GM18907 (cell line): Measurements from ENCODE around the gene MIOS.
"Not testable (repeated sequence)": the region's sequence is repeated elsewhere in the genome, so short reads cannot be mapped to it uniquely, and the experiment has no call there.

ENCODE experiments used
- ATAC-seq: cut with Tn5 transposase; IDR thresholded peaks from one replicate; pipeline ENCODE4 v1.9.1; 2021; ENCODE audit warnings: mild to moderate bottlenecking, moderate library complexity; ENCODE audit not compliant: unreplicated experiment

The MIOS gene

DNA sequence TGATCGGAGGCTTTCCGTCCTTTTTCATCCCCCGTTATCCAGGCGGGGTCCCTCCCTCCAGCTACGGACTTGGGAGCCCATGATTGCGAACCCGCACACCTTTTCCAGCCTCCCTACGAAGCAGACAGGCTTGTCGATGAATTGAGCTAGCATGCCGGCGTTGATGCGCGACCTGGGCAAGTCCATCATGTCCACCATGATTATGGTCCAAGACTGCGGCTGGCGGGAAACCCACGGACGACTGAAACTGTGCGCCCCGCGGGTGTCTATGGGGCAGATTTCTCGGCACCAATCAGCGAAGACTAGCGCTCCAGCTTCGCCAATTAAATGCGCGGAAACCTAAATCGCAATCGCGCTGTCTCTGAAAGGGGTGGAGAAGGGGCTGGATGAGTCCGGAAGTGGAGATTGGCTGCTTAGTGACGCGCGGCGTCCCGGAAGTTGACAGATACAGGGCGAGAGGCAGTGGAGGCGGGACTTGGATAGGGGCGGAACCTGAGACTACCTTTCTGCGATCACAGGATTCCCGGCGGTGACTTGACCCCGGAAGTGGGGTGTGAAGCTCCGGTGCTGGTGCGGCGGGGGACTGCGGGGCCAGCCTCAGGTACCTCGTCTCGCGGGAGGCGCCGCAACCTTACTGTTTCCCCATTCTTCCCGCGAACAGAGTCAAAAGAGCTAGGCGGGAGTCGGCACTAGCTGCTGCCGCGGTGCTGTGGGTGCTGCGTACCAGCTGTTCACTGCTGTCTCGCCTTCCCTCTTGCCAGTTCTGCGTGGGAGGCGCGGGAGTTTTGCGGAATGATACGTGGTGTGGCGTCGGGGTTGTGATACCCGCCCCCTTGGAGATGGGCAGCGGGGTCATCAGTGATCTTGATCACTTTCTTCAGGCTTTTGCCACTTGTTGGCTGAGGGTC, 73.8 kb downstream of the MIOS start, which contains the start of gene UMAD1:
Gene UMAD1, plus strand, starts transcription at position 532 of the 908 bp plus-strand sequence. CDS start 32,620 bp downstream, outside the sequence.
- peak; percentile 97 for ATAC-seq

DNA sequence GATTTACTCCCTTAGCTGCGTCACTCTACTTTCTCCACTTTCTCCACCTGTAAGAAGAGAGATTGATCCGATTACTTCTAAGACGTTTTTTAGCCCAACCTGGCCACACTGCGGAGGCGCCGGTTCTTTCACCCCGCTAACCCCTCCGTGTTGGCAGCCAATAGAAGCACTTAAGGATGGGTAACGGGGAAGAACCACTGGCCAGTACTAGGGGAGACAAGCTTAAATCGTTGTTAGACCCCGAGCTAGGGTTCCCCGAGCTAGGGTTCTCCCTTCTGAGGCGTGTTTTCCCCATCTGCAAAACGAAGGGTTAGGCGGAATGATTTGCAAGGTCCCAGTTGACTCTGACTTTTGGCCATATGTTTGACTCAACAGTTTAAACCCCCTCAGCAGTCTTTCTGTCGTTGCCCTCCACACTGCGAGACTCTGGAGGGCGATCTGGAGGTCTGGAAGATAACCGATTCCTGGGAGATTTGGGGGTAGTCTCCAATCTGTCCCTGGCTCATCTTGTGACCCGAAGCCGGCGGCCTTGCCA, 74.5 kb downstream of the MIOS start:
- peak; percentile 21 for ATAC-seq

DNA sequence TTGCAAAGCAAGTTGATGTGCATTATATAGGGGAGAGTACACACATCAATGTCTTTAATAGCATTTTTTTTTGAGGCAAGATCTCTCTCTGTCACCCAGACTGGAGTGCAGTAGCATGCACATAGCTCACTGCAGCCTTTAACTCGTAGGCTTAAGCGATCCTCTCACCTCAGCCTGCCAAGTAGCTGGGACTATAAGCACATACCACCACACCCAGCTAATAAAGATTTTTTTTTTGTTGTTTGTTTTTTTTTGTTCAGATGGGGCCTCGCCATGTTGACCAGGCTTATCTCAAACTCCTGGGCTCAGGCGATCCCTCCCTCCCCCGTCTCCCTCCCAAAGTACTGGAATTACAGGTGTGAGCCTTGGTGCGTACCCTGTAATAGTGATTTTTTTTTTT, 75.4 kb downstream of the MIOS start:
- no peak for ATAC-seq

DNA sequence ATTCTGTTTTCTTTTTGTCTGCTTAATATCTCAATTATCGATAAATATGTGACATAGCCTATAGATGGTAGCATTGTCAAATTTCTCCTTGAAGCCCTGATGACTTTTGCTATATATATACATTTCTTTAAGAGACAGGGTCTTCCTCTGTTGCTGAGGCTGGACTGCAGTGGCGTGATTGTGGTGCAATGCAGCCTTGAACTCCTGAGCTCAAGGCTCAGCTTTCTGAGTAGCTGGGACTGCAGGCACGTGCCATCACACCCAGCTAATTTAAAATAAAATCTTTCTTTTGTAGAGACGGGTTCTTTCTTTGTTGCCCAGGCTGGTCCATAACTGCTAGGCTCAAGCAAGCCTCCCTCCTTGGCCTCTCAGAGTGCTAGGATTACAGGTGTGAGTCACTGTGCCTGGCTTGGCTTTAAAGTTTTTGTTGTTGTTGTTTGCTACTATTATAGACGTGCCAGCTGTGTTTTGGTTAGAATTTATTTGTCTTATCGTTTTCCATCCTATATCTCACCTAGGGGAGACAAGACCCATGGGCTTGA, 80.9 kb downstream of the MIOS start:
- no peak for ATAC-seq

DNA sequence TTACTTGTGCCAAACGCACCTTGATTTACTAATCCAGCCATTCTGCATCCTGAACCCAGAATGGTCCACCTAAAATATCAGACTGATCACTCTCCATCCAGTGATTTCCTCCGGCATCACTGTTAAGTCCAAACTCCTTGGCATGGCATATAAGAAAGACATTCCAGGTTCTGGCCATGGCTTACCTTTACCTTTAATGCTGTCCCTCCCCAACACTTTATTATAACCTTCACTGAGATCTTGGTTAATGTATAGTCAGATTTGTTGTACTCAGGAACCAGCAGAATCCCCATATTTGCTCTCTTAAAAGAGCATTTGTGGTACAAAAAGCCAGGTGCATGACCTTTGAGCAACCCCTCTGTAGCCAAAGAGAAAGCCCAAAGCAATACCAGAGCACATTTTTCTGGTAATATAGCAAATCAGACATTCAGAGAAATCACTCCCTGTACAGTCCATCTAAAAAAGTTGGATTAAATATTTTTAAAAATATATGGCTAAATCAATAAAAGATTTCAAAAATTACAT, 84.1 kb downstream of the MIOS start:
- peak; percentile 42 for ATAC-seq

DNA sequence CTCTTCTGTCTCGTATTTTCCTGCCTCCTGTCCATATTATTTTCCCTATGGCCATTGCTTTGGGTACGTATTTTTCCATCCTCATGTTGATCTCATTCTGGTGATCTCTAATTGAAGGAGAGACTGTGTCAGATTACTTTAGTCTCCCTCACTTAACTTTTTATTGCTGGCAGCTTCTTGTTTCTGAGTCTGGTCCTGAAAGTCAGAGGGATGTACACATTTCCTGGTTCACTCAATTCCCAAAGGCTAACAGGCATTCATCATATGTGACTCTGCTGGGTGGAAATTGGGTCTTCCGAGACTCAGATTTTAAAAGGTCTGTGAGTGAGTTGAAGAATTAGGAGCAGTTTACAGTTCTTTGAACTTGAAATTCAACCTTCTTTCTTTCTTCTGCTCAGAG, 84.8 kb downstream of the MIOS start:
- no peak for ATAC-seq

DNA sequence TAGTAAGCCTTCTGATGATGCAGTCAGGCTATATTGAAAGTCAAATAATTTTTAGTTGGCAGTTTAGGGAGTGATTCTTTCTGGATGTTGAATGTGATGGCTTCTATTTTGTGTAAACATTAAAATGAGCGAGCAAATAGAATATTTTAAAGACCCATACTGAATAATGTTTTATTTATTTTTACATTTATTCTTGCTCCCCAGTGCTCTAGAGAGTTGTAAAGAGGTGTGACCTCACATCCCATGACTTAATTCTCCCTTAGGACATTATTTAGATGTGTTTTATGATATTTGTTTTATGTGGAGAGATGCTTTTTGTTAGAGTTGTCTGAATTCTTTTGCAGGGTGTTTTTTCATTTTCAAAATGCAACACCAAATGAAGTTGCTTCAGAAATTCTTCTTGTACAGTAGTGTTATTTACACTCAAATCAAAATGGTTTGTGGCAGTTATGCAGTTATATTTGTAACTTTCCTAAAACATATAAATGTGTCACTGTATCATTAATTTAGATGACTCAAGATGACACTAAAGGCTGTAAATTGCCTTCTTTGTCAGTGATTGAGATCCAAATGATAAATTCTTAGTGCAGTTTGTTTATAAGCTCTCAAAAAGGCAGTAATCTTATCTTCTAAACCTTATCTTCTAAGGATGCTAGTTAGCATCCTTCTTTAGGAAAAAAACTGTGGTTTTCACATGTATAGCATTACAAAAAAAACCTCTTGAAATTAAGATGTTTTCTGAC, 86.3 kb downstream of the MIOS start:
- ATAC-seq: no peak

DNA sequence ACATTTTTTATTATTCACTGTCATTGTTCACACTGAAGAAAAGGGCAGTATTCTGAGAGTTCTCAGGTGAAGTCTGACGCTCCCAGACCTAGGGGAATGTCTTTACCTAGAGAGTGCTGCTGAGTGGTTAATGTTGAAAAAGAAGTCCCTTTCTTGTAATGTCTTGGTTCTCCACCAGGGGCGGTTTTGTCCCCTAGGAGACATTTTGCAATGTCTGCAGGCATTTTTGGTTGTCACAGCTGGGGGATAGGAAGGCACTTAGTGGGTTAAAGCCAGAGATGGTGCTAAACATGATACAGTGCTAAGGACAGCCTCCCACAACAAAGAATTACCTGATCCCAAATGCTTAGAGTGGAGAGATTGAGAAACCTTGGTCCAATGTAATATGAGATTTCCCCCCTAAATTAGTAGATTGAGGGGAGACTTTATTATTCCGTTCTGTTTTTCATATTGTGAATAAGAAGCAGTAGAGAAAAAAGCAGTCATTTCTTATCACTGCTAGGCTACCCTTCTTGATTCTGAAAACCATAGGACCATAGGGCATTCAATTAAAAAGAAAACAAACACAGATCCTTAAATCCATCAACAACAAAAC, 87.0 kb downstream of the MIOS start:
- ATAC-seq: no peak

DNA sequence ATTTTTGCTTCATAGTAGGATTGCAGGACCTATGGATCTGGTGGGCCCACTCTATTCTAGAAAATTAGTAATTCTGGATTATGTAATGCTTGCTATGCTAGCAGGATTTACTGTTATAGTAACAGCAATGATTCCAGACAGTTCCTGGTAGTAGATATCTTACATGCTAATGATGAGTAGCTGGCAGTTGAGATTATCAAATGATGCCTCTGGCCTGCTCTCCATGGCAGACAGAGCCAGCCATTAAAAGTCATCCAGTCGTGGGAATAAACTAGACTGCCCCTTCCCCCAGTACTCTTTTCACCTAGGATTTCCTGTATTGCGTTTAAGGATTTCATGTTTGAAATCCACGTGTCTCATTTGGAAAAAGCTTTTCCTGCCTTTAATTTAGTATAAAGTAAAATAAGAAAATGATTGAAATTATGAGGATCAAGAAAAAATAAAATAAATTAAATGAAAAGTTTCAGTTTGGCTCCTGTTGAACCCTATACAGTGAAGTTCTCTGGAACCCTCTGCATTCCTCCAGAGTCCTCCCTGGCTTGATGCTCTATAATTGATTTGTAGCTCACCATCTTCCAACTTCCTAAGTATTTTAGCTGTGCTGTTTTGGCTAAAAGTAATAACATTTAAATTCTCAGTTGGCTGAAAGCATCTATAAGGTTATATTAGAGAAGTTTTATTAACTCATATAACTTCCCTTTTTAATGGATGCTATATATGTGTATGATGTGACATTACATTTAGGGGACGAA, 88.5 kb downstream of the MIOS start:
- no peak for ATAC-seq

DNA sequence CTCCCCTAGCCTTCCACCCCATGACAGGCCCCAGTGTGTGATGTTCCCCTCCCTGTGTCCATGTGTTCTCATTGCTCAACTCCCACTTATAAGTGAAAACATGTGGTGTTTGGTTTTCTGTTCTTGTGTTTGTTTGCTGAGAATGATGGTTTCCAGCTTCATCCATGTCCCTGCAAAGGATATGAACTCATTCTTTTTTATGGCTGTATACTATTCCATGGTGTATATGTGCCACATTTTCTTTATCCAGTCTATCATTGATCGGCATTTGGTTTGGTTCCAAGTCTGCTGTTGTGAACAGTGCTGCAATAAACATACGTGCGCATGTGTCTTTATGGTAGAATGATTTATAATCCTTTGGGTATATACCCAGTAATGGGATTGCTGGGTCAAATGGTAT, 89.8 kb downstream of the MIOS start:
- ATAC-seq: not testable (repeated sequence)
